Activated CD4-positive, alpha-beta T cell treated with anti-CD3 and anti-CD28 coated beads, Interleukin-2, Interleukin-4, amounts not matched to agents 100 ng/mL and 50 ng/mL, durations not matched to agents 16 hours and 8 hours (primary cell): ENCODE data around the gene AOPEP.

Experiments used
- DNase-seq: peaks from one replicate; pipeline ENCODE4 v3.0.0-alpha.2; 2020; ENCODE audit warnings: low spot score

The AOPEP gene

GRCh38 chr9:95096381-95096780 is 369.9 kb downstream of the AOPEP start:
- no peak for DNase-seq

GRCh38 chr9:95096807-95097206 is 370.3 kb downstream of the AOPEP start:
- no peak for DNase-seq

DNA sequence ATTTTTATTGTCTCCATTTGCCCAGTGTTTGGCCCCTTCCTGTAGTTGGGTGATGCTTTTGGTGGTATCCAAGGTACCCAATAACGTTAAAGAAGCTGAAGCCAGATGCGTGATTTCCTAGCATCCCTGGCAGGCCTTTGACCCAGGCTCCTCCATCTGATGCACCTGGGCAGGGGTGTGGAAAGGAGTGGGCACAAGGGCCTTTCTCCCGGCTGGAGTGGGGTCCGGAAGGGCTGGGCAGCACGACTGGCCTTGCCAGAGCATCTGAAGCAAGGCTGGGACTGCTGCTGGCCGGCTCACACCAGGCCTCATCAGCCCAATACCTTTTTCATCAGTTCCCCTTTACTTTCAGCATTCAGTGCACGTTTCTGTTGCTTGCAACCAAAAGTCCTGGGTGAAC is 370.8 kb downstream of the AOPEP start:
- no peak for DNase-seq

- DNase-seq: no peak
Measured at GRCh38 chr9:95098391-95098921, 372.0 kb downstream of the AOPEP start.

DNA sequence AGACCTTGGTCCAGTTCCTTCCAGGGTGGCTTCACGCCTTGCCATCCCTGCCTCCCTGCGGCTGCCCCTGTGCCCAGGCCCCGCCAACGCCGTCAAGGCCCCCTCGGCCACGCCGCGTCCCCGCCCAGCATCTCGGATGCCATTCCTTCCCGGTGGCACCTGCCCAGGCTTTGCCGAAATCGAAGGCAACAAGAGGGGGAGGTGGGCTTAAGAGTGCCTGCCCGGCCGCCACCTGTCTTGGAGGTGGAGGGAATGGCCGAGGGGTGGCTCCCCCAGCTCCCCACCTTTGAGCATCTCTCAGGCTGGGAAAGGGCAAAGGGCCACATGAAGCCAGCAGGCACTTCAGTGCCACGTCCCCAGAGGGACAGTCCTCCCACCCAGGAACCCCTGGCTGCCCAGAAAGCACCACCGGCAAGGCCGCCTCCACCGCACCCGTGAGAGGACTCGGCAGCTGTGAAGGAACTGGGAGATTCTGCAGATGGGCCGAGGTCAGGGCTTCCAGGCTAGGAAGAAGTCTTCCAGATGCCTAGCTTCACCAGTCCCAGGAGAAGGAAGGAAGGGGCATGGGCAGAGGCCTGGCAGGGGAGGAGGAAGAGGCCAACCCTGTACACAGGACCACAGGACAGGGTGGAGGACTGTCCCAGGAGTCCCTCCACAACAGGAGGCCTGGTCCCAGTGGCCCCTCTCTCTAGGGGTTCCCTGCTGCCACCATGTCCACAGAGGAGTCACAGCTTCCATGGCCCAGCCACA is 373.0 kb downstream of the AOPEP start:
- no peak for DNase-seq

DNA sequence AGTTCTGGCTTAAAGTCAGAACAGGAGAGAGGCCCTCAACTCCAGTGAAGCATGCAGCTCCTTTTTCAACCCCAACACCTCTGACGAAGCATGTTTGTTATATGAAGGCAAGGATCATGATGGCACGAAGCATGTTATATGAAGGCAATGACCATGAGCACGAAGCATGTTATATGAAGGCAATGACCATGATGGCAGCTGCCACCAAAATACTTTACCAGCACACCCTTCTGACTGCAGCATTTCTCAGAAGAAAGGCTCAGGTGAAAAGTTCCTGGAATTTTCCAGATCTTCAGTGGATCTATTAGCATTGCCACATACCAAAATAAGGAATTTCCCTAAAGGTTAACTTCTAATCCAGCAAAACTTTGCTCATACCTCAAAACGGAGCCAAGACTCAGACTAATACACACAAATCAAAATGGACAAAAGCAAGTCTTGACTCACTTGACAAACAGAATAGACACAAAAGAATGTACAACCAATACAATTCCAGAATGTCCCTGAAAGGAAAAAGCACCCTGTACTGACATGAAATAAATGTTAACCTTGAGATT is 373.6 kb downstream of the AOPEP start:
- no peak for DNase-seq

GRCh38 chr9:95101326-95101725 is 374.8 kb downstream of the AOPEP start:
- DNase-seq: no peak

- no peak for DNase-seq
Measured at GRCh38 chr9:95102001-95102433, 375.5 kb downstream of the AOPEP start.

DNA sequence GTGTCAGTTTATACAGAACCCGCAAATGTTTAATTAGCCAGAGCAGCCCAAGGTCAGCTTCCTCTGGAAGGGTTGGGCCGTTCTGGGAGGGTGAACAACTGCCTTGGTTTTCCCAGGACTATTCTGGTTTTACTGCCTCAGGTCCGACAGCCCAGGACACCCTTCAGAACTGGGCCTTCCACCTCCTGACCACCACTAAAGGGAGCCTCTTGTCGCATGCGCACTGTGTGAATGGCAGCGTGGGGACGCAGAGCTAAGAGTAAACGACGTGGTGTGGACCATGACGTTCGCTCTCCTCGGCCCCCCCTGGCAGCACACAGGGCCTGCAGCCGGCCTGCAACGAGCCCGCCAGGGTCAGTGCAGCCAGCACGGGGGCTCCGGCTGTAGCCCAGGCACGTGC is 376.1 kb downstream of the AOPEP start:
- no peak for DNase-seq

DNA sequence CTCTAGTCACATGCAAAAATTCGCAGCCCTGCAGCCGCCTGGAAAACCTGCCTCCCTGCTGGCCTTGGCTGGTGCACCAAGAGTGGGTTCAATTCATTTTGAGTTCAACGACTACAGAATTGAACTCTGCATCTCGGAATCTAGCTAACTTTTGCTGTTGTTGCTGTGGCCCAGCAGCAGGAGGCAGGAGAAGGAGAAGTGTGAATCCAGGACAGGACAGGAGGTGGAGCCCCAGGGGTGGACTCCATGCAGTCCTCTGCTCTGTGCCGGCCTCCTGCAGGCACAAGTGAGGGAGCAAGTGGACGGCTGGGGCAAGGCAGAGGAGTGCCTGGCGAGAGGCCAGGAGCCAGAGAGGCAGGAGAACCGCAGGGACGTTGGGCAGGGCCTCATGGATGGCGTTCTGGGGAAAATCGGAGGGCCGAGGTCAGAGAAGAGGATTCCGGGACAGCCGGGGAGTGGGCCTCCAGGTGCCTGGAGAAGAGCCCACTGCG is 376.8 kb downstream of the AOPEP start:
- DNase-seq: no peak

DNA sequence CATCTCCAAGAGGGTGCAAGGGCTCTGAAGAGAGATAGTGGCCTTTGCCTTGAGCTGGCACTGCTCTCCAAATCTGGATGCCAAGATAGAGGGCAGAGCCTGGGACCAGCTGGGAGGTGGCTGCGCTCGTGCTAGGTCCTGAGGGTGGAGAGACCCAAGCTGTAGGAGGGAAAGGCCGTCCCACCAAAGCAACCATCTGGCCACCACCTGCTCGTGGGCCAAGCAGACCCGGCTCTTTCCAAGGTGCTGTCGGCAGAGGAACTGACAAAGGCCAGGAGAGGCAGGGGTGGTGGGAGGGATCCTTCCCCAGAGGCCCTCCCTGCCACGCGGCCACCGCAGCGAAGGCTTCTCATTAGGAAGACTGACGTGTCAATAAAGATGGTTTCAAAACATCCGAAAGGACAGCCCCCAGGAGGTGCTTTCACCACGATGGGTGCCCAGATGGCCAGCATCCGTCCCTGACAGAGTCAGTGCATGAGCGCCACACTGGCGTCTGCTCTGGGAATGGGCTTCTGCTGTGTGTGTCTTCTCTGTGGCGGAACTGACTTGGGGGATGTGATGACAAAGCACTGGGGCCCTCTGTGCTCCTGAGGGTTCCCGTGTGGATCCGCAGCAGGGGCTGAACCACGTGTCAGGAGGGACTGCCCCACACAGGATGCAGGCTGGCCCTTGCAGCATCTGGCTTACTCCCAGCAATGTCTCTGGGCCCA is 377.5 kb downstream of the AOPEP start:
- no peak for DNase-seq

- DNase-seq: no peak
Measured at GRCh38 chr9:95104581-95104960, 378.1 kb downstream of the AOPEP start.

GRCh38 chr9:95104980-95105379 is 378.5 kb downstream of the AOPEP start:
- DNase-seq: no peak

GRCh38 chr9:95105519-95106287 is 379.2 kb downstream of the AOPEP start:
- no peak for DNase-seq

DNA sequence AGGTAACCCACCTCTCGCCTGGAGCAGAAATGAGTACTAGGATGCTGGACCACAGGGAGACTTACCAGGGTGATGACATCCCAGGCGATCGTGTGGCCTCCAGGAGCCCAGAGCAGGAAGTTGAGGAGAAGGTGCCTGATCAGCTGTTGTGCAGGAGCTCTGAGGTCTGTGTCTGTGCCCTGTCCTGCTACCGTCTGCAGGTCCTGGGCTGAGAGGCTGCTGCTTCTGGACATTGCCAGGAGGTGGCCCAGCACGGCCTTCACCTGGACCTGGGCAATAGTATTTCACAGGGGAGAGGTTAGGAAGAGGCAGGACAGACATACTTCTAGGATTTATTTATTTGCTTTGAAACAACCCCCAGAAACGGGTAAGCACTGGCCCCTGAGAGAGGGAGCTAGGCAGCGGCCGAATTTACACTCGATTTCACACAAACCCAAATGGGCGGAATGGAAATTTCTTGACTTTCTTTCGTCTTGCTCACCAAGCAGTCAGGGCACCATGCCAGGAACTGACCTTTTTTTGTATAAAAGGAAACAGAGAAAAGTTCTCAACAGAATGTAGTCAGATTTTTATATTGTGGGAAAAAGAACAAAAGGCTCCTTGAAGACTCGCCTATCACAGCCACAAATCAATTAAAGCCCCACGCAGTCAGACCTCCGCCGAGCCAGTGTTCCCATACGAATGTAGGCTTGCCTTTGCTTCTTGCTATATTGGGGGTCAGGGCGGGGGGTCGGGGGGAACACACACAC is 380.7 kb downstream of the AOPEP start:
- DNase-seq: no peak

GRCh38 chr9:95107976-95108375 is 381.5 kb downstream of the AOPEP start:
- DNase-seq: no peak

DNA sequence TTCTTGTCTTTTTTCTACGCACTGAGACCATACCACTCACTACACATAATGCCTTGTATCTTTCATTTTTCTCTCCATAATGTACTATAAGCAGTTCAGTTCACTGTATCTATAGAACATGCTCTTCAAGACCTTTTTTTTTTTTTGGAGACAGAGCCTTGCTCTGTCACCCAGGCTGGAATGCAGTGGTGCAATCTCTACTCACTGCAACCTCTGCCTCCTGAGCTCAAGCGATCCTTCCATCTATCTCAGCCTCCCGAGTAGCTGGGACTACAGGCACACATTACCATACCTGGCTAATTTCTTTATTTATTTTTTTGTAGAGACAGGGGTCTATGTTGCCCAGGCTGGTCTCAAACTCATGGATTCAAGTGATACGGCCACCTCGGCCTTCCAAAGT is 382.3 kb downstream of the AOPEP start:
- DNase-seq: no peak

DNA sequence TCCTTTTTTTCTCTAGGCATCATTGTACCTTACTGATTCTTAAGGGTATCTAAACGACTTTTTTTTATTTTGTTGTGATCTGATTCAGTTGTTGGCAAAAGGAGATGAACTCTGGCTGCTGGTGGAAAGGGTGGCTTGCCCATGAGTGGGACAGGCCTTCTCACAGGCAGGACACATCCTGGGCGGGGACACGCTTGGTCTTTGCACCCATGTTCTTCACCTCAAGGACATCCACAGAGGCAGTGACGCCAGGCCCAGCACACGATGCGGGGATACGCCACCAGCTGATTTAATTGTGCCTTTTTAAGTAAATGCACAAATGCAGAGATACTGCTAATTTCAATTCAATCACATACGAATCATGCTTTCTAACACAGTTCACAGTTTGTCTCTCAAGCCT is 383.0 kb downstream of the AOPEP start:
- no peak for DNase-seq

DNA sequence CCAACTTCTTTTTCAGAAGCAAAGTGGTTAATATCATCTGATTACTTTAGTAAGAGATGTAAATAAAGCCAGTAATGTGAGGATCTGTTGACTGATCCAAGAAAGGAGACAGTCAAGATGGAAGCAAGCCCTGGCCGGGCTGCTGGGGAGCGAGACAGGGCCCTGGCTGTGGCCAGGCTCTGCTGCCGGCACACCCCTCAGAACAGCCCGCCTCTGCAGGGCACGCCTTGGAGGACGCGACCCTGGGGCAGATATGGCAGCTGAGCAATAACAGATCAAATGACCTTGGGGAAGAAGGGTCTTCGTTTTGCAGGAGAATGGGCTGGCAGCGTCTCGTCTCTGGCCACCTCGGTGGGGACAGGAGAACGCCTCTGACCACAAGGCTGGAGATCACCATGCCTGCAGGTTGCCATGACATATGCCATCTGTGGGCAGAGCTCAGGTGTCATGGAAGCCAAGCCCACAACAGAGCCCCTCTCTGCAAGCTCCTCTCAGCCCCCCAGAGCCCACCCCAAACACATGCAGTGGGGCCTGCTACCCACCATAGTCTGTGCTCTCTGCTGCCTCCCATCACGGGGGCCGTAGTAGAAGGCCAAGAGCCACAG is 384.5 kb downstream of the AOPEP start:
- no peak for DNase-seq

DNA sequence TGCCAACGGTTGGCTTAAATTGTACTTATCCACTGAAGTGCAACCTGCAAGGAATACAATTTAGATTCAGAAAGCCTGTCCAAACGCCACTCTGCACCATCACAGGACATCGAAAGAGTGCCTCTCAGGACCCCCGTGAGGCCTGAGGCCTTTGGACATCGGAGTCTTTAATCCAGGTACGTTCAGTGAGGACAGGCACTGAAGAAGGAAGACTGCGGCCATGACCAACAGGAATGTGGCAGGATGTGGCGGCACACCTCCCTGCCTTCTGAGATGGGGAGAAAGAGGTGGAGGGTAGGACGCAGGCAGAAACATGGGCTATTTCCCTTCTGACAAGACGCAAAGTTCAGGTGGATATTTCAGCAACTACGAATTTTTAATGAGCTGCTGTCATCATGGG is 385.2 kb downstream of the AOPEP start:
- no peak for DNase-seq
